SKM-1 (cell line): ENCODE measurements around the gene C15orf39.

Experiments used
- DNase-seq: peaks from one replicate; lab custom pipeline; 2025; ENCODE audit not compliant: unreplicated experiment; lab: John Stamatoyannopoulos, UW

C15orf39 gene

DNA sequence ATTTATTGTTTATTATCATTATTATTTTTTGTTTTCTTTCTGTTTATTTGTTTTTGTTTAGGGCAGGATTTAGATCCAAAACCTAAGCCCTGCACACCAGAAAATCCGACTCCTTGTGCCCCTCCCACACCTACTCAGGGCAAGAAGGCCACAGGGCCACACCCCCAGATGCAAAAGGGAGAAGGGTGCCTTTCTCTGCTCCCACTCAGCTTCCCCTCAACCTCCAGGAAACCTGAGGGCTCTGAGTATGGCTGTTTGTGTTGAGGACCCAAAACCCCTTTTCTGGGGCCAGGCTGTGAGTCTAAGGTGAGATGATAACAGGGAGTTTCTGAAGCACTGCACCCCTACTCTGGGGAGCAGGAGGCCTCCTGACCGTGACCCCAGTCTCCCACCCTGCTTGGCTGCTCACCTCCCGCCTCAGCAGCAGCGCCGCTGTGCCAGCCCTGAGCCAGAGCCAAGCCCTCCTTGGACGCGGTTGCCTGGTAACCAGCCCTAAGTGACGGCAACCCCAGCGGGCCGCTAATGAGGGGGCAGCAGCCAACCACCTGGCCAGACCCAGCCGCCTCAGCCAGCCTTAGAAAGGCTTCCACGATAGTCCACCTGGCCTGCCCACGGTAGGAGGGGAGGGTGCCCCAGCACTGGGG lies 6.4 kb upstream of the C15orf39 start:
- no peak for DNase-seq

DNA sequence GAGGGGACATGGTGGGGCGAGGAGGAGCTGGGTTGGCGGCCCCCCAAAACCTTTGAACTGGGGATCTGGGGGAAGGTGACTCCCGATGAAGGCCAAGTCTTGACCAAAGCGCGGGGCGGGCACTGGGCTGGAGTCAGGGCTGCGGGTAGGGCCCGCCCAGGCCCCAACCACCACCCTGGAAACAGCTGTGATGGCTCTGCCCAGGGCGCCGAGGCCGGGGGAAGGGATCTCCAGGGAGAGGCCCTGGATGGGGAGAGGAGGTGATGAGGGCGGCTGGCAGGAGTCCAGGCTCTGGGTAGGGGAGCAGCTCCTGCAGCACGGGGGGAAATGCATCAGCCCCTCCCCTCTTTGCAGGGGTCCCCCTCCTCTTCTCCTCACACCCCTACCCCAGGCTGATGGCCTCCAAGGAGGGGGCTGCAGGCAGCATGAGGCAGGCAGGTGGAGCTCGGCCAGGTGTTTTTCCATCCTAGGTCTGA lies 5.9 kb upstream of the C15orf39 start:
- no peak for DNase-seq

DNA sequence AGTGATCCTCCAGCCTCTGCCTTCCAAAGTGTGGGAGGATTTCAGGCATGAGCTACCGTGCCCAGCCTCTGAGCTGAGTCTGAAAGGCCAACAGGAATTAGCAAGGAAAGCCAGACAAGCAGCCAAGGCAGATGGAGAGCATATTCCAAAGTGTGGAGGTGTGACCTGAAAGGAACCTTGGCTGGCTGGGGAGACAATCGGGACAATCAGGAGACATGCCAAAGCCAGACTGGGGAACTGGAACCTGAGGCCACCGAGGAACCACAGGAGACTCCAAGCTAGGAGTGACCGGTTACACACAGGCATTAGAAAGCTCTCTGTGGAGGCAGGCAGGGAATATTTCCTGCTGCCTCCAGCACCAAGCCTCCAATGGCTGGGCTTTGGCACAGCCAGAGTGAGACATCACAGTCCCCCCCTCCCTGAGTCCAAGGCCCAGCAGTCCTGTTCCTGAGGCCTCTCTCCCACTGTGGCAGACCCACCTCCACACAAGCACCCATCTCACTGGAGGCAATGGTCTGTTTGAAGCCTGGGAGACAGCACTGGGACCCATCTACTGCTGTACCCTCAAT lies 4.5 kb upstream of the C15orf39 start:
- DNase-seq, result no peak

DNA sequence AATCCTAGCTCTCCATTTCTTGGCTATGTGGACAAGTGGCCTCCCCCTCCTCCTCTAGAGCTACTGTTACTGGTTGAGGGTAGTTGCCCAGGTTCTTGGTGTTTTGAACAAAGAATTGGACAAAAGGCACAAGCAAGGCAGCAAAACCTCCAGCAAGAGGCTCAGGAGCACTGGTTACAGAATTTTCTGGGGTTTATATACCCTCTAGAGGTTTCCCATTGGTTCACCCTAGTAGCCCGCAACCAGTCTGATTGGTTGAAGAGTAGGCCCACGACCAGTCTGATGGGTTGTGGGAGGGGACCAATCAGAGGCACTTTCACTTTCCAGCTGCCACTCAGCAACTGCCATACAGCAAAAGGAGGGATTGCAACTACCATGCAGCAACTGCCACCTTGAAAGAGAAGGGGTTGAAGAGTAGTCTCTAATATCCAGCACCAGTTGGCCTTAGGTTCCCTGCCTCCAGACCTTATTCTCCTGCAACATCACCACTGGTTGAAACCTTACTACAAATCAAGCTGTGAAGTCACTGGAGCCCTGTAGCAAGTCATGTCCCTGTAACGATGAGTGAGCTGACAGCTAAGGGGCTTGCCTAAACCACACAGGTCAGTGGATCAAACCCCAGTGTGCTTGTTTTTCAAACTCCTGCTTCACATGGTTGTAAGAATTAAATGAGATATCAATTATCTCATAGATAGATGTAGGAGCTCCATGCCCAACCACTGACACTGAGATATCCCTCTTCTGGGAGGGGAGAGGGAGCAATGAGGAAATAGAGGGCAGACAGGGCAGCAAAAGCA lies 2.9 kb upstream of the C15orf39 start:
- no peak for DNase-seq

DNA sequence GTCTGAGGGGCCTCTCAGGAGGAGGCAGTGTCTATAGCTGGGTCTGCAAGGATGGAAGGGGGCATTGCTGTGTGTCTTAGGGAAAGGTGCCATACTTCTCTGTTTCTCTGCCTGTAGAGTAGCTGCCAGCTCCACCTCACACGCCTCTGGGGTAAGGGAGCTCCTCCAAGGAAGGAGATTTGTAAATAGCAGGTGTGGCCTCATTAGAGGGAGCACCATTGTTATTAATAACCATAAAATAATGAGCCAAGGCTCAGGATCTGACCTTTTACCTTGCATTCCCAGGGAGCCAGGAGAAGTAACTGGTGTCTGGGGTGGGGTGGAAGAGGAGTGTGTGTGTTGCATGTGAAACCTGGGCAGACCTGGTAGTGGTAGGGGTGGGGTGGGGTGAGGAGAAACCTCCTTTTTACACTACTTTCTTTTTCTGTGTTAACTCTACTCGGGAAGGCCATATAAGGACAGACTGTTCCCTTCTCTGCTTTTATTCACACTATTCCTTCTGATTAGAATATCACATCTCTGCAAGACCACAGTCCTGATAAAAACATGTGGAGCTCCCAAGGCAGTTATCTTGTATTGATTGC lies 2.2 kb upstream of the C15orf39 start:
- no peak for DNase-seq

DNA sequence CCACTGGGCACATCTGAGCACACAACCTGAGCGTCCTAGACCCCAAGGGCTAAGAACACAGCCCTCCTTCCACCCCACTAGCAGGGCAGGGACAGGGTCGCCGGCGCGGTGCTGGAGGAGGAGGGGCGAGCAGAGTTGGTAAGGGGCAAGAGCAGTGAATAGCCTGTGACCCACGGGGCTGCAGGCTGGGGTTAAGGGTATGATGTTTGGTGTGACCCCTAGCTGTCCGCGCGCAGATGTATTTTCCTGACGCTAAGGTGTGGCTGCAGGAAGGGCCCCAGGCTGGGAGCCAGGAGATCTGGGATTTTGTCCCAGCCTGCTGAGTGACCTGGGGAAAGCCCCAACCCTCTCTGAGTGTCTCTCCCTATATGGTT lies 1.3 kb upstream of the C15orf39 start:
- DNase-seq, result no peak

DNA sequence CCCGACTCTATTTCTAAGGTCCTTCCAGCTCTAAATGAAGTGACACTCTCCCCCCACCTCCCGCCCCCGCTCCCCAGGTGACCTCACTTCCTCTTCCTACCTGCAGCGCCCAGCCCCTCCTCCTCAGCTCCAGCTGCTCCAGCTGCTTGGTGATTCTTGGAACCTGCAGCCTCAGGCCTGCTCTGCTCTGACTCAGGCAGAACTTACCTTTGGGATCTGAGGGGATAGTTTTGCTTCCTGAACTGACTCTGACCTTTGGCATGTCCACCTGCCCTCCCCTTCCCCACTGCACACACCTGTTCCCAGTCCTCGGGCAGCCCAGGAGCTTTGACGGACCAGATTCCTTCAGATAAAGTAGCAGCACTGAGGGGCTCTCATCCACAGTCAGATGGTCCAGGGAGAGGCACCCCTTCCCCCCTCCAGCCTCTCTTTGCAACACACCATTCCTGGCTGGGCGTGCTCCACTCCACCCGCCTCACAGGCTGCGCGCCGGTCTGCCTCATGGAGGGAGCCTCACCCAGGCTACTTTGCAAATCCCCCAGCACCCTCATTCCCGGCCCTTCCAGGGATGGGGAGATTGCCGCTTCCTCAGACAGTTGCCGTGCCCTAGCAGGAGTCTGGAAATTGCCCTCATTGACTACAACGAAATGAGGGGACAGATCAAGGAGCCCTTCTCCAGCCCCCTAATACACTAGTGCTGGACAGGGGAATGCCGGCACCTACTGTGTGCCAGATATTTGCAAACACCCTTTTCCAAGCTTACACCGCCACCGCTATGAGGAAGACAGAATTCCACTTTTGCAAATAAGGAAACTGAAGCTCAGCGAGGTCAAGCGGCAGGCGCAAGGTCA lies 692 bp upstream of the C15orf39 start:
- no peak for DNase-seq

DNA sequence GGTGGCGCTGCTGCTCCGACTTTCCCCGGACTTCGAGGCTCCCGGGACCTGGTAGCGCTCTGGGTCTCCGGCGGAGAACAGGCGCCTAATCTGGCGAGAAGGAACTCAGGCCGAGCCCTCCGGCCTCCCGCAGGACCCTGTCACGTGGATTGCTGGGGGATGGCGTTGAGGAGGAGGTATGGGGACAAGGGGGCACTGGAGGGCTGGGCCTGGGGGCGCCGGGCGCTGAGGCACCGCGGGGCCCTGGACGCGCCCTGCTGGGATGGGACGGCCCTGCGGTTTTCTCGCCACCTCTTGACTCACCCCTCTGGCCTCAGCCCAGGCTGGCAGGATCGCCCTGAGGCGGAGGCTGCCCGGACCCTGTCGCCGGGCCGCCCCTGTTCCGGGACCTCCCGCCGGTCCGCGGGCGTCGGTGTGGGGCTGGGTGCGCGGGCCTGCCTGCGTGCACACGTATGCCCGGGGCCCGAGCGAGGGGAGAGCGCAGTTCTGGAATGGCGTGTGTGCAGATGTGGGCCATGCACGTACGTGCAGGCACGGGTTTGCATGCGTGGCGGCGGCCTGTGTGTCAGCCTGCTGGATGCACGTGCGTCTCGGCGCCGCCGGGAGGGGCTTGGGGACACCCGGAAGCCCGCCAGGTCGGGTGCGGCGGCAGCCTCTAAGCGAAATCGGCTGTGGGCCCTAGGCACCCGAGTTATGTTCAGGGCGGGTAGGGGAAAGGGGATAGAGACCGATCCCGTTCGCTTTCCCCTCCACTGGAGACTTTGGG lies 752 bp downstream of the C15orf39 start:
- peak; percentile 50 for DNase-seq

DNA sequence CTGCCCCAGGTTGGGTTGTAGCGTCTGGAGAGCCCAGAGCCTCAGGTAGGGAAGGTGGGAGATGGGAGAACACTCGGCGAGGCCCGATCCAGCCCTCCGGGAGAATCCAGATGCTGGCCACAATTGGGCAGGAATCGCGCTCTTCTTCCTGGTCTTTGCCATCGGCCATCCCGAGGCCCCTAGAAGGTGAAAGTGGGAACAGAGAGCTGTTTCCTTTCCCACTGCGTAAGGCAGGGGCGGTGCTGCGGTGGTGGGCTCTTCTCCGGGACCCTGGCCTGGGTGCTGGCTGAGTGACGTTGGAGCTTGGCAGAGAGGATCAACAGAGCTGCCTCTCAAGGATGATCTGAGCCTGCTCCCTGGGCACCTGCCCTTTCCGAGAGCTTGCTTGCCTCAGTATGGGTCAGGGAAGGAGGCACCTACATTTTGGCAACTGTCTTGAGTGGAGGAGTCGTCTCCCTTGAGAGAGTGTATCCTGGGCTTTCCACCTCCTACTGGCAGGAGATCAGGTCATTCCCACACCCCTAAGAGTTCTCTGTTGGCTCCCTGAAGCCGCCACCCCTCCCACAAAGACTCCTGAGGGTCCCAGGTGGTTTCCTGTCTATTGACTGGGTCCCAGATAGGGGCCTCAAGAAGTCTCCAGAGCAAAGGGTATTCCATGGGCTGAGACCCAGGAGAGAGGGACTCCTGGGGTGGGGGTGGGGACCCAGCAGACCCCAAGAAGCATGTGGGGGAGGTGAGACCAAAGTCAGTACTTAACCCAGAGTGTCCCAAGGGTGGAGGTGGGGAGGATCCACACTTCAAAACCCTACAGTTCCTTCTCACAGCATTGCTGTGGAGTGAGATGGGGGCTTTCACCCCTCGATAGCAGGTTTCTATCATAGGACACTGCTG lies 1.6 kb downstream of the C15orf39 start:
- DNase-seq, result no peak

DNA sequence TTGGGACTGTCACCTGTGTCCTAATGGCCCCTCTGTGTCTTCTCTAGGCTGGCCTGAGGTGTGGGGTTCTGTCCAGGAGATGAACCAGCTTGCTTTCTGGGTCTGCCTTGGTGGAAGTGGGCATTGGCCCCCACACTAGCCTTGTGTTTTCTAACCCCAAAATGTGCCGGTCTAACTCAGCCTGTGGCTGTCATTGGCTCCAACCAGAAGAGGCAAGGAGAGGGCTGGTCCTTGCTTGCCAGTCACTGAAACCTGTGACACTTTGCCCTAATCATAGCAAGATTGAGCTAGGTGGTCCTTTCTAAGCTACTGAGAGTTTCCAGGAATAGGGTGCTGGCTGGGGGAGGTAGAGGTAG lies 2.2 kb downstream of the C15orf39 start:
- DNase-seq, result no peak

DNA sequence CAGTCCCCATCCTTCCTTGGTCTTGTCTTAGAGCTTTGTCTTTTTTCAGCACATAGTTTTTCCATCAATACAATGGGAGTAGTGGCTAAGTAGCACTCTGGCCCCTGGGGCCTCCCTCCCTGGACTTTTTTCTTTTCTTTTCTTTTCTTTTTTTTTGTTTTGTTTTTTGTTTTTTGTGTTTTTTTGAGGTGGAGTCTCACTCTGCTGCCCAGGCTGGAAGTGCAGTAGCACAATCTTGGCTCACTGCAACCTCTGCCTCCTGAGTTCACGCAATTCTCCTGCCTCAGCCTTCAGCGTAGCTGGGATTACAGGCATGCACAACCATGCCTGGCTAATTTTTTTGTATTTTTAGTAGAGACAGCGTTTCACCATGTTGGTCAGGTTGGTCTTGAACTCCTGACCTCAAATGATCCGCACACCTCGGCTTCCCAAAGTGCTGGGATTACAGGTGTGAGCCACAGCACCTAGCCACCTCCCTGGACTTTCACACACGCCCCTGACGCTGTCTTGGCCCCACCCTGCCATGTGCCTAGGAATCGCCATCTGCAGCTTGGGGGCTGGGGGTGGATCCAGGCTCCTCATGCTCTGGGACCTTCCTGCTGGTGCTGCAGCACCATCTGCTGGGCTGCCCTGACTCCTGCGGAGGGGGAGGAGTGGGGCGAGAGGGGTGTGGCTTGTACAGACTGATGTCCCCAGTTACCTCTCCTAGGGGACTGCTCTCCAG lies 2.8 kb downstream of the C15orf39 start:
- peak; percentile 83 for DNase-seq

DNA sequence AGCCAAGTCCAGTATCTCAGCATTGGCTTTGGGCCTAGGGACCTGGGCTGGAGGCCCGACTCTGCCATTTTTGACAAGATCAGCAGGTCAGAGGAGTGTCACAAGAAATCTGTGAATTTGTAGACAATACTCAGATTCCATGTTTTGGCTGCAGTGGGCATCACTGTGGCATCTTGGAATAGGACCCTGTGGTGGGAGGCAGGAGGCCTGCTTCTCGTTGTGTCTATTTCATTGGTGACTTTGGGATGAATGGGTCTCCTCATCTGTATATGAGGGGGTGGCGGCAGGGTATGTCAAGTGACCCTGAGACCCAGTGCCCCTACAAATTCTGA lies 3.3 kb downstream of the C15orf39 start:
- no peak for DNase-seq

DNA sequence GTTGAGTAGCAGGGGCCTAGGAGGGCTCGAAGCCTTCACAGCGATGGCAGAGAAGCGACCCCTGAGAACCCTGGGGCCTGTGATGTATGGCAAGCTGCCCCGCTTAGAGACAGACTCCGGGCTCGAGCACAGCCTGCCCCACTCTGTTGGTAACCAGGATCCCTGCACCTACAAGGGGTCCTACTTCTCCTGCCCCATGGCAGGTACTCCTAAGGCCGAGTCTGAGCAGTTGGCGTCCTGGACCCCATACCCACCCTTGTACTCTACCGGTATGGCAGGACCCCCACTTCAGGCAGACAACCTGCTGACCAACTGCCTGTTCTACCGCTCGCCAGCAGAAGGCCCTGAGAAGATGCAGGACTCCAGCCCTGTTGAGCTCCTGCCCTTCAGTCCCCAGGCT lies 4.3 kb downstream of the C15orf39 start:
- DNase-seq, result no peak

DNA sequence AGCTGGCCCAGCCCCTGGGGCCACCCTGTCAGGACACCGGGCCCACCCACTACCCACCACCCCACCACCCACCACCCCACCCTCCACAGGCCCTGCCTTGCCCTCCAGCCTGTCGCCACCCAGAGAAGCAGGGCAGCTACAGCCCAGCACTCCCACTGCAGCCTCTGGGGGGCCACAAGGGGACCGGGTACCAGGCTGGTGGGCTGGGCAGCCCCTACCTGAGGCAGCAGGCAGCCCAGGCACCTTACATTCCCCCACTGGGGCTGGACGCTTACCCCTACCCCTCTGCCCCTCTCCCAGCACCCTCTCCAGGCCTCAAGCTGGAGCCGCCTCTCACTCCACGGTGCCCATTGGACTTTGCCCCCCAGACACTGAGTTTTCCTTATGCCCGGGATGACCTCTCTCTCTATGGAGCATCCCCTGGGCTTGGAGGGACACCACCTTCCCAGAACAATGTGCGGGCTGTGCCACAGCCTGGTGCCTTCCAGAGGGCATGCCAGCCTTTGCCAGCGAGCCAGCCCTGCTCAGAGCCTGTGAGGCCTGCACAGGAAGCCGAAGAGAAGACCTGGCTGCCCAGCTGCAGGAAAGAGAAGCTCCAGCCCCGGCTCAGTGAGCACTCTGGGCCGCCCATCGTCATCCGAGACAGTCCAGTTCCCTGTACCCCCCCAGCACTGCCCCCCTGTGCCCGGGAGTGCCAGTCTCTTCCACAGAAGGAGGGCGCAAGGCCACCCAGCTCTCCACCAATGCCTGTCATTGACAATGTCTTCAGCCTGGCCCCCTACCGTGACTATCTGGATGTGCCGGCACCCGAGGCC lies 5.3 kb downstream of the C15orf39 start:
- DNase-seq, result no peak

DNA sequence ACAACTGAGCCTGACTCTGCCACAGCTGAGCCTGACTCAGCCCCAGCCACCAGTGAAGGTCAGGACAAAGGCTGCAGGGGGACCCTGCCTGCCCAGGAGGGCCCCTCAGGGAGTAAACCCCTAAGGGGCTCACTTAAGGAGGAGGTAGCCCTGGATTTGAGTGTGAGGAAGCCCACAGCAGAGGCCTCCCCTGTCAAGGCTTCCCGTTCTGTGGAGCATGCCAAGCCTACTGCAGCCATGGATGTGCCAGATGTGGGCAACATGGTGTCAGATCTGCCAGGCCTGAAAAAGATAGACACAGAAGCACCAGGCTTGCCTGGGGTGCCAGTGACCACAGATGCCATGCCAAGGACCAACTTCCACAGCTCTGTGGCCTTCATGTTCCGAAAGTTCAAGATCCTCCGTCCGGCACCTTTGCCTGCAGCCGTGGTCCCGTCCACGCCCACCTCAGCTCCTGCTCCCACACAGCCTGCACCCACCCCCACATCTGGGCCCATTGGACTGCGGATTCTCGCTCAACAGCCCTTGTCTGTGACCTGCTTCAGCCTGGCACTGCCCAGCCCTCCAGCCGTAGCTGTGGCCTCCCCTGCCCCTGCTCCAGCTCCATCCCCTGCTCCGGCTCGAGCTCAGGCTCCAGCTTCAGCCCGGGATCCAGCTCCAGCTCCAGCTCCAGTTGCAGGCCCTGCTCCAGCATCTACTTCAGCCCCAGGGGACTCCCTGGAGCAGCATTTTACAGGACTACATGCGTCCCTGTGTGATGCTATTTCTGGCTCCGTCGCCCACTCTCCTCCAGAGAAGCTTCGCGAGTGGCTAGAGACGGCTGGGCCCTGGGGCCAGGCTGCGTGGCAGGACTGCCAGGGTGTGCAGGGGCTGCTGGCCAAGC lies 6.2 kb downstream of the C15orf39 start:
- no peak for DNase-seq

DNA sequence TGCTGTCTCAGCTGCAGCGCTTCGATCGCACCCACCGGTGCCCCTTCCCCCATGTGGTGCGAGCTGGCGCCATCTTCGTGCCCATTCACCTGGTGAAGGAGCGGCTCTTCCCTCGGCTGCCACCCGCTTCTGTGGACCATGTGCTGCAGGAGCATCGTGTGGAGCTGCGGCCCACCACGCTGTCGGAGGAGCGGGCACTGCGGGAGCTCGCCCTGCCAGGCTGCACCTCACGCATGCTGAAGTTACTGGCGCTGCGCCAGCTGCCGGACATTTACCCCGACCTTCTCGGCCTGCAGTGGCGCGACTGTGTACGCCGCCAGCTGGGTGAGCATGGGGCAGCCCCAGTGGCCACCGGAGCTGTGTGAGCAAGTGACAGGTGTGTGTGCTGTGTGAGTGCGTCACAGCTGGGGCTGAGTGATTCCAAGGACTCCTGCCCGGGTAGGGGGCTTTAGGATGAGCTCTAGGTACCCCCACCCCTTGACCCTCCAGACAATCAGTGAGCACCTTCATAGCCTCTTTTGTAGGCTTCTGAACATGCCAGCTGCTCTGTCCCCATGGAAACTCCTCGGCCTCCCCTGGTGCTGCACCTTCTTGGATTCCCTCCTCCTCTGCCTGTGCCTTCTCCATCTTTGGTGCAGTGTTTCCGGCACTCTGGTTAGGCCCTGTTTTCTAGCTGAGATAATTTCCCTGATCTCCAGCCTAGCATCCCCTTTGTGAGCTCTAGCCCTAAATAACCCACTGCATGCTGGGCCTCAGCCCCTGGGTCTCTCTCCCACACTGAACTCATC lies 7.0 kb downstream of the C15orf39 start:
- DNase-seq, result no peak
